Cardiac fibroblast (primary cell): ENCODE data around the gene CNPY3.
"Not testable (repeated sequence)": the region's sequence is repeated elsewhere in the genome, so short reads cannot be mapped to it uniquely, and the experiment has no call there.

Source experiments
- DNase-seq, 2 donors: peaks; one replicate each; pipeline versions ENCODE4 v3.0.0 to v3.0.0-alpha.2; 2010; ENCODE audit warnings: low read depth in 2 of 2
- H3K4me3 ChIP-seq, 2 donors: replicated peaks in 1 of 2; 1 replicate in 1 of 2; 2 replicates in 1 of 2; pipeline ENCODE4 v1.5.1; 2011; ENCODE audit warnings: low read depth in 2 of 2, low read length in 2 of 2, mild to moderate bottlenecking in 2 of 2, moderate library complexity in 1 of 2
- TF ChIP-seq, protein P1 (sequence below): IDR thresholded peaks from one replicate; pipeline ENCODE4 v1.5.1; 2011; ENCODE audit warnings: low read depth, mild to moderate bottlenecking, low read length, inconsistent platforms

Gene CNPY3

DNA sequence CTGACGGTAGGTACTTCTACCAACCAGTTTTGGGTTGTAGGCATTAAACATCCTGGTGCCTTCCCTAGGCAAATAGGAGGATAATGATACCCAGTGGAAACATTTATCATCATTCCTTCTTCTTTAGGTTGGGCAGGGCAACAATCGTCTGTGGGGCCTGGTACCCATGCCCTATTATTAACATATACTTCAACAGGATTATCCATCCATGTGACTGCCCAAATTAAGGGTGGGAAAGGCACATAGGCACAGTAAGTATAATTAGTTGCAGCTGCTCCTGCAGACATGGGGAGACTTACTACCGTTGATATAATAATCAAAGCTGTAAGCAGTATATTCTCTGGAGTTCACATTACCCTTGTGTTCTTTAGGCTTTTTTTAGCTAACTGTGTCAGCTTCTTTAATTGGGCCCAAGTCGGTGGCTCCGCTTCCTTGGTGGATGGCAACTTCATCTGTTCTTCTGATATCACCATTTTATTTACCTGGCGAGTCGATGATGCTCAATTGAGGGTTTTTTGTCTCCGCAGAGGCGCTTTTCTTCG lies 33.0 kb upstream of the CNPY3 start:
- TF ChIP-seq, protein P1, sequence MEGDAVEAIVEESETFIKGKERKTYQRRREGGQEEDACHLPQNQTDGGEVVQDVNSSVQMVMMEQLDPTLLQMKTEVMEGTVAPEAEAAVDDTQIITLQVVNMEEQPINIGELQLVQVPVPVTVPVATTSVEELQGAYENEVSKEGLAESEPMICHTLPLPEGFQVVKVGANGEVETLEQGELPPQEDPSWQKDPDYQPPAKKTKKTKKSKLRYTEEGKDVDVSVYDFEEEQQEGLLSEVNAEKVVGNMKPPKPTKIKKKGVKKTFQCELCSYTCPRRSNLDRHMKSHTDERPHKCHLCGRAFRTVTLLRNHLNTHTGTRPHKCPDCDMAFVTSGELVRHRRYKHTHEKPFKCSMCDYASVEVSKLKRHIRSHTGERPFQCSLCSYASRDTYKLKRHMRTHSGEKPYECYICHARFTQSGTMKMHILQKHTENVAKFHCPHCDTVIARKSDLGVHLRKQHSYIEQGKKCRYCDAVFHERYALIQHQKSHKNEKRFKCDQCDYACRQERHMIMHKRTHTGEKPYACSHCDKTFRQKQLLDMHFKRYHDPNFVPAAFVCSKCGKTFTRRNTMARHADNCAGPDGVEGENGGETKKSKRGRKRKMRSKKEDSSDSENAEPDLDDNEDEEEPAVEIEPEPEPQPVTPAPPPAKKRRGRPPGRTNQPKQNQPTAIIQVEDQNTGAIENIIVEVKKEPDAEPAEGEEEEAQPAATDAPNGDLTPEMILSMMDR, result no peak
- DNase-seq, result no peak
- H3K4me3 ChIP-seq, result no peak overlapping the region

GRCh38 chr6:42898891-42899361 lies 30.4 kb upstream of the CNPY3 start:
- no peak overlapping the region for H3K4me3 ChIP-seq
- peak; percentile 80 to 83 for DNase-seq
- TF ChIP-seq, protein P1, result peak; percentile 58

- no peak overlapping the region for H3K4me3 ChIP-seq
- TF ChIP-seq, protein P1, result no peak
- DNase-seq, result peak in 1 of 2 donors; percentile 22
These were observed 29.4 kb upstream of the CNPY3 start for GRCh38 chr6:42899871-42900270.

GRCh38 chr6:42901538-42901957 lies 27.7 kb upstream of the CNPY3 start:
- no peak overlapping the region for H3K4me3 ChIP-seq
- peak; percentile 88 to 90 for DNase-seq
- TF ChIP-seq, protein P1, result peak; percentile 77

- H3K4me3 ChIP-seq, DNase-seq: not testable (repeated sequence)
These were observed 26.6 kb upstream of the CNPY3 start for GRCh38 chr6:42902429-42903263.

GRCh38 chr6:42904467-42904866 lies 24.8 kb upstream of the CNPY3 start:
- no peak overlapping the region for H3K4me3 ChIP-seq
- TF ChIP-seq, protein P1, result no peak
- no peak for DNase-seq

DNA sequence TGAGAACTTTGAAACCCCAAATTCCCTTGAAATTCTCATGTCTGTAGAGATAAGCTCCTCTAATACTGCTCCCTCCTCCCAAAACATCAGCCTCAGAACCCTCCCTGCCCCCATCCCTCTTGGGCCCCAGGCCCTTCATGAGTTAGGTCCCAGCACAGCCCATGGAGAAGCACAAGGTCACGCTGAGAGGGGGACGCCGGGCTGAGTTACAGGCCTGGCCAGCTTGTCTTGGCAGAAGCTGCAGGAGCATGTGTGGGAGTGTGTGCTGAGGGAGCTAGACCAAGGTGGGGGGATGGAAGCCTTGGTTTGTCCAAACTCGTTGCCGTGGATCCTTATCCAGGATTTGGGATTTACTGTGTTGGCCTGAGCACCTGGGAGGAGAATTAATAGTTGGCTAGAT lies 21.9 kb upstream of the CNPY3 start:
- DNase-seq, result peak; percentile 20 to 67
- TF ChIP-seq, protein P1, result no peak
- H3K4me3 ChIP-seq, result no peak overlapping the region
